Skeletal muscle tissue (tissue), 4 donors: ENCODE results near the gene FOXE3. TPM values are rescaled to one million over a fixed set of nuclear protein-coding genes. Genes with fewer than 3 reads are reported as not detected.

Source experiments
- H3K27ac ChIP-seq: one replicate; pipeline ENCODE4 v1.7.0; 2013; ENCODE audit warnings: mild to moderate bottlenecking, low read depth, low read length, inconsistent platforms
- H3K27me3 ChIP-seq, 3 donors: one replicate each; pipeline ENCODE4 v1.7.0; 2013; ENCODE audit warnings: low read length in 3 of 3; ENCODE audit not compliant: control insufficient read depth in 3 of 3, insufficient read depth in 3 of 3
- H3K36me3 ChIP-seq, 3 donors: one replicate each; pipeline ENCODE4 v1.7.0; 2013; ENCODE audit warnings: low read length in 3 of 3; ENCODE audit not compliant: control insufficient read depth in 3 of 3, insufficient read depth in 3 of 3
- H3K4me1 ChIP-seq, 3 donors: one replicate each; pipeline ENCODE4 v1.7.0; 2013; ENCODE audit warnings: low read length in 3 of 3, mild to moderate bottlenecking in 3 of 3; ENCODE audit not compliant: control insufficient read depth in 3 of 3, insufficient read depth in 3 of 3
- H3K4me3 ChIP-seq, 3 donors: one replicate each; pipeline ENCODE4 v1.7.0; 2013; ENCODE audit warnings: low read length in 3 of 3
- H3K9ac ChIP-seq, 3 donors: one replicate each; pipeline ENCODE4 v1.7.0; 2013; ENCODE audit warnings: low read length in 3 of 3, mild to moderate bottlenecking in 3 of 3, moderate library complexity in 2 of 3, low read depth in 1 of 3
- H3K9me3 ChIP-seq, 3 donors: one replicate each; pipeline ENCODE4 v1.7.0; 2013; ENCODE audit warnings: low read length in 3 of 3; ENCODE audit not compliant: control insufficient read depth in 3 of 3
- total RNA-seq: library from RNA; depleted of rRNA; stranded (reverse); fragments of >200 nt; gene quantifications from one replicate; pipeline ENCODE4 v1.2.3, GENCODE V29; 2014
- donor health status: Osteomylitis.

Gene FOXE3
- total RNA-seq, 1 donor from 2014 or later: not detected

DNA sequence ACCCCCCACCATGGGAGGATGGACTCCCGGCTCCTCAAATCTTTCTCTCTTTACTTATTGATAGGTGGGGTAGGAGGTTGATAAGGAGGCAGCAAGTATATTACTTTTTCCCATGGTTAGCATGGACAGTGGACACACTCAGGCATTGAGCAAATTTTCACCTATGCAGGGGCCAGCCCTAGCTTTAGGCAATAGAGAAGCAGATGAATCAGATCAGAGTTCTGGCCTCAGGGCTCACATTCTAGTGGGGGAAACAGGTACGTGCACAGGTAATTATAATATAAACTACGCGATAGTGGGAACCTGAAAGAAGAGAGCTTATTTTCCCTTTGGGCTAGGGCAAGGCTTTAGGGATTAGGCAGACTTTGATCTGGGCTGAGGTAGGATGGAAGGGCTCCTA, 13.5 kb upstream of the FOXE3 start:
- Histone ChIP-seq H3K27me3 (peaks cover 20 to 40% (median 34%) of the 10 kb centered on the region in 3 donors), H3K4me1 (no peaks in the 10 kb centered on the region), H3K4me3 (no peak overlapping the region), H3K9me3 (no peaks in the 10 kb centered on the region), H3K36me3 (no peaks in the 10 kb centered on the region), H3K27ac (no peak overlapping the region), H3K9ac (no peak overlapping the region)

DNA sequence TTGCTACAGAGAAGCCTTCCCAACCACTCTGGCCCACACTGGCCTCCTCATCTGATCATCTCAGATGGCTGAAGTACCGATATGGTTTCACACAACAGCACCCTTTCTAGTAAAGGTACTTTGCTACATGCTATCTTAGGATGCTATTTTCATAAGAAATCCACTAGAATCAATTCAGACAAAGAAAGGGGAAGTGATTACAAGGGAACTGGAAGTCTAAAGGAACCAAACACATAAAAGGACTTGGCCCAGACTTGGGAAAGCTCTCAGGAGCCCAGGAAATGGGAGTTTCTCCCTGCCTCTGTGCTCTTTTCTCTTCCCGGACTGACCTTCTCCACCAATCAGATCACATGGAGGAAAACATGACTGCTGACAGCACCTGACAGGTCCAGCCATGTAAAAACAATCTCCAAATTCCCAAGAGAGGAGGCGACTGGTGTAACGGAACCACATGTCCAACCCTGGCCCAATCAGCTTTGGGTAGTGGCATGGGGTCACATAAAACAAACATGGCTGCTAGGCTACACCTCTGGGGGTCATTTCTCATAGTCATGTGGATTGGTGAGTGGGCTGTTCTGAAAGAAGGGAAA, 12.7 kb upstream of the FOXE3 start:
- Histone ChIP-seq H3K4me3 (no peak overlapping the region), H3K36me3 (no peaks in the 10 kb centered on the region), H3K27me3 (peaks cover 20 to 40% (median 34%) of the 10 kb centered on the region in 3 donors), H3K9ac (no peak overlapping the region), H3K27ac (no peak overlapping the region), H3K9me3 (no peaks in the 10 kb centered on the region), H3K4me1 (no peaks in the 10 kb centered on the region)

DNA sequence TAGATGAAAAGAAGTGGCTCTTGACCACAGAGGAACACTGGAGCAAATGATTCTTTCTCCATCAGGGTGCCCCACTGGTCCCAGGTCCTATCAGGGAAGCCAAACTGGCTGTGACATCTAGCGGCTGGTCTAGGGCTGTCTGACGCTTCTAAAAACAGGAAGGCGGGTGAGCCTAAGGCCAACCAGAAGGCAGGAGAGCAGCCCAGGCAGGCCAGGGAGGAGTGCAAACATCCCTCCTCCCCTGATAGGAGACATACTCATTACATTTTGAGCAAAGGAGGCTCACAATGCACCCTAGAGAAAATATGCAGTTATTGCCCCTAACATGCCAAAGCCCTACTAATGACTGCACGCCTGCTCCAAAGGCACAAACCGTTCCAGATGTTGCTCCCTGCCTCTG, 10.4 kb upstream of the FOXE3 start:
- peaks cover 11 to 35% (median 23%) of the 10 kb centered on the region in 3 donors for H3K27me3 ChIP-seq
- H3K36me3 ChIP-seq: no peaks in the 10 kb centered on the region
- H3K27ac ChIP-seq: no peak overlapping the region
- H3K4me3 ChIP-seq: no peak overlapping the region
- H3K9ac ChIP-seq: no peak overlapping the region
- H3K9me3 ChIP-seq: no peaks in the 10 kb centered on the region
- peaks cover 0 to 6% (median 0%) of the 10 kb centered on the region in 3 donors for H3K4me1 ChIP-seq

DNA sequence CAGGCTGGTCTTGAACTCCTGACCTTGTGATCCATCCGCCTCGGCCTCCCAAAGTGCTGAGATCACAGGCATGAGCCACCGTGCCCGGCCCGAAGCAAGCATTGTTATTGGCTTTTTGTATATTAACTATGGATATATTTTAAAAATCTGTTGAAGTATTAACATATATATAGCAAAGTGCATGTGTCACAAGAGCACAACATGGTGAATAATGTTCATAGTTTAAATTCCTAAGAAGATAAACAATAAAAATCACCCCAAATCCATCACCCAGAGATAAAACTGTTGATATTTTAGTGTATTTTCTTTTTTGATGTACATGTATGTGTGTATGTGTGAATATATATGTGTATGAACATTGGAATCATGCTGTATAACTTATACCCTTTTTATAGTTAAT, 9.1 kb upstream of the FOXE3 start:
- peaks cover 0 to 6% (median 0%) of the 10 kb centered on the region in 3 donors for H3K4me1 ChIP-seq
- H3K9ac ChIP-seq: no peak overlapping the region
- H3K27ac ChIP-seq: no peak overlapping the region
- H3K9me3 ChIP-seq: no peaks in the 10 kb centered on the region
- H3K36me3 ChIP-seq: no peaks in the 10 kb centered on the region
- H3K4me3 ChIP-seq: no peak overlapping the region
- H3K27me3 ChIP-seq: peaks cover 3 to 29% (median 13%) of the 10 kb centered on the region in 3 donors

DNA sequence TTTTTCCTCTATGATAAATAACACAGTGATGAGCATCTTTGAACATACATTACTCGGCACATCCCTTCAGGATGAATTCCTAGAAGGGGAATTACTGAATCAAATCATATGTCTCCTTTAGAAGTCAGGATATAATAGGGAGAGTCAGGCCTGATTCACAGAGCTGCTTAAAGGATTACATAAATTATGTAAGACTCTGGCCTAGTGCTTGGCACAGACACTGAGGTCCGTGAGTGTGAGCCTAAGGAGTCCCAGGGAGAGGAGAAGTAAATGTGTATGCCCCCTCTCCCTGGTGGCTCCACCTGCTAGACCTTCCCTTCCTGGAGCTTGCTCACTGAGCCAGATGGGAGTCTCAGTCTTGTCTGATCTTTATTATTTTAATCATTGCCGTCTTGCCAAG, 8.6 kb upstream of the FOXE3 start:
- Histone ChIP-seq H3K36me3 (no peaks in the 10 kb centered on the region), H3K27me3 (peaks cover 3 to 24% (median 12%) of the 10 kb centered on the region in 3 donors), H3K4me3 (no peak overlapping the region), H3K9ac (no peak overlapping the region), H3K4me1 (peaks cover 0 to 6% (median 0%) of the 10 kb centered on the region in 3 donors), H3K27ac (no peak overlapping the region), H3K9me3 (no peaks in the 10 kb centered on the region)

DNA sequence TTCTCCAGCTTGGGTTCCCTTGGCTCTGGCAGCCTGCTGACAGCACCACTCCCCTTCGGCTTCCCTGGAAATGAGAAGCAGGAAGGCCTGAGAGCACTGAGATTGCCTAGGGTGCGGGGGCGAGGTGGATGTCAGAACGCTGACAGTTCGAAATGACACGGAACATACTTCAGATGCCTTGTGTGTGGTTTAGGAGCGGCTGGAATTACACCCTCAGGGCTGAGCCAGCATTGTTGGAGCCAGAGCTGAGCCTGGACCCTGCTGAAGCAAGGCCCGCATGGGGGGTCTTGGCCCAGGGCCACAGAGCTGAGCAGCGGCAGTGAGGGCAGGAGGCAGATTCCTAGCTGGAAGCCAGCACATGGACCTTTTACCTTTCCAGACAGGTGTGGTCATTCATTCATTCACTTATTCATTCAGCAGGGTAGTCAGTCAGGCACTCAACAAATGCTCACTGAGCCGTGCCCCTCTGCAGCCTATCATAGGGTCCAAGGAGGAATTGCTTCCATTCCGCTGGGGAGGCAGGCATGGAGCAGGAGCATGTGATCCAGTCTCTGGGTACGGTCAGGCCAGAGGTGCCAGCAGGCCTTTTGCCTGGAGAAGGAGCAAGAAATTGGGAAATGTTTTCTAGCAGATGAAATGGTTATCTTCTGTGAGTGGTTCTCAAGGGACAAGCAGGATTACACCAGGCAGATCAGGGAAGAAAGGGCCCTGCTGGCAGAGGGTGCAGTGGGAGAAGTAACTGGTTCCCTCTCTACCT, 6.6 kb upstream of the FOXE3 start:
- no peak overlapping the region for H3K4me3 ChIP-seq
- peaks cover 0 to 6% (median 0%) of the 10 kb centered on the region in 3 donors for H3K4me1 ChIP-seq
- H3K9ac ChIP-seq: no peak overlapping the region
- no peaks in the 10 kb centered on the region for H3K36me3 ChIP-seq
- H3K27me3 ChIP-seq: peaks cover 4 to 19% (median 11%) of the 10 kb centered on the region in 3 donors
- H3K9me3 ChIP-seq: no peaks in the 10 kb centered on the region
- no peak overlapping the region for H3K27ac ChIP-seq

DNA sequence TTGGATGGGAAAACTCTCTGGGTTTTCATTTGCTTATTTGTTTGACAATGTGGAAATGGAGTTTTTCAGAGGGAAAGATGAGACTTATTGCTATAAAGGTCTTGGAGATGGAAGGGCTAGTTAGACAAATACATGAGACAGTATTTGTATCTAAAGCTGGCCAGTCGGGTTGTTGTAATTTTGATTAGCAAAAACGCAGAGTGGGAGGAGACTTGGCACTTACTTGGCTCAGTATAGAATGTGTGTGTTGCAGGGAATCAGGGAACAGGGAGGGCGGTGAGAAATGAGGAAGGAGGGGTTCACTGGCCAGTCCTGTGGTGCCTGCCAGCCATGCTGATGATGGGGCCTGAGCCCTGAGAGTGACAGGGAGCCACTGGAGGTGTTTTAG, 6.0 kb upstream of the FOXE3 start:
- Histone ChIP-seq H3K9me3 (no peaks in the 10 kb centered on the region), H3K27me3 (peaks cover 8 to 25% (median 15%) of the 10 kb centered on the region in 3 donors), H3K9ac (no peak overlapping the region), H3K4me3 (no peak overlapping the region), H3K36me3 (no peaks in the 10 kb centered on the region), H3K27ac (no peak overlapping the region), H3K4me1 (peaks cover 0 to 6% (median 0%) of the 10 kb centered on the region in 3 donors)

DNA sequence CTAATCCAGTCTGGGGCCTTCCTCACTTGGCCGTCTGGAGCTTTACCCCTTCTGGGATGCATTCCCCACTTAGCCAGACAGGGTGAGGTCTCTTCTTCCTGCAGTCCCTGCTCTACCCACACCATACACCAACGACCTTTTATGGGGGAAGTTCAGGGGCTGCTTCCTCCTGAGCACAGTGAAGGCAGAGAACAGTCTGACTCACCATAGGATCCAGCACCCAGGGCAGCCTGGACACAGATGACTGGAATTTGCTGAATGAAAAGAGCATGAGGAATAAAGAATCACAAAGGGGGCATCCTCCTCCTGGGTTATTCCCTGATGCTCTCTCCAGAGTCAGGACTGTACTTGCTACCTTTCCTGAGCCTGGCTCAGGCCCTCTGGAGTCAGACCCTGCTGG, 4.6 kb upstream of the FOXE3 start:
- no peaks in the 10 kb centered on the region for H3K9me3 ChIP-seq
- H3K4me3 ChIP-seq: no peak overlapping the region
- no peaks in the 10 kb centered on the region for H3K36me3 ChIP-seq
- H3K27ac ChIP-seq: no peak overlapping the region
- peaks cover 16 to 29% (median 16%) of the 10 kb centered on the region in 3 donors for H3K27me3 ChIP-seq
- H3K4me1 ChIP-seq: peaks cover 0 to 6% (median 0%) of the 10 kb centered on the region in 3 donors
- no peak overlapping the region for H3K9ac ChIP-seq

DNA sequence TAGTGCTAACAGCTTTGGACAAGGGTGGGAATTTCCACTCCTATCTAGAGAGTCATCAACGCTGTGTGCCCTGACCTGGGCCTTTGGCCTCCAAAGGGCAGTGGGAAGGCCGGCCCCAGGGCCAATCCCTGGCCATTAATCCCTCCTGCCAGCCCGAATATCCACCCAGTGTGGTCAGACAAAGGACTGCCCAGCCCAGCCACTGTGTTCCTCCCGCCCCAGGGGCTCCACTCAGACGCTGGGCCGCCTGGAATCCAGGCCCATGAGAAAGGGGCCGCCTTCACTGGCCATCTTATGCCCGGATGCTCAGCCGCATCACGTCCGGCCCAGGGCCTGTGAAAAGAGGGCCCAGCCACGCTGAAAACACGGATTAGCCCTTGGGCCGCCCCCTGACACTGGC, 3.6 kb upstream of the FOXE3 start:
- H3K4me3 ChIP-seq: no peak overlapping the region
- H3K9me3 ChIP-seq: no peaks in the 10 kb centered on the region
- no peak overlapping the region for H3K27ac ChIP-seq
- peaks cover 0 to 6% (median 0%) of the 10 kb centered on the region in 3 donors for H3K4me1 ChIP-seq
- H3K36me3 ChIP-seq: no peaks in the 10 kb centered on the region
- H3K9ac ChIP-seq: no peak overlapping the region
- peaks cover 23 to 39% (median 26%) of the 10 kb centered on the region in 3 donors for H3K27me3 ChIP-seq
